ENCODE measurements around the gene ZNF317.
A peak's percentile ranks its signal among the peaks of the same experiment; 100 is the strongest.

GRCh38 chr19:9139609-9140158, 513 bp upstream of the ZNF317 start:
- TF ChIP-seq ZNF677 (tag by site-specific recombination; IDR thresholded peaks at IDR 0.05) (no peak), ATF2 (tag by site-specific recombination; IDR thresholded peaks at IDR 0.05; ENCODE audit: low read depth) (peak; percentile 58), ZNF629 (tag by site-specific recombination; IDR thresholded peaks at IDR 0.05) (no peak), ZBTB44 (tag by site-specific recombination; IDR thresholded peaks at IDR 0.05) (no peak), CTCF (tag by site-specific recombination; IDR thresholded peaks at IDR 0.05) (no peak), SETDB1 (IDR thresholded peaks at IDR 0.05; ENCODE audit: insufficient read length, low read length) (no peak)

Measured in HEK293 (cell line).